Left kidney (tissue), 2 donors: ENCODE measurements around the gene SCN8A. TPM values are rescaled to one million over a fixed set of nuclear protein-coding genes. Genes with fewer than 3 reads are reported as not detected.

Experiments used
- DNase-seq: peaks from one replicate; pipeline ENCODE4 v3.0.0-alpha.2; 2013
- polyA plus RNA-seq: library from polyadenylated mRNA; unstranded; fragments of 120-200 nt; gene quantifications from one replicate; pipeline ENCODE4 v1.2.1, GENCODE V29; 2013; ENCODE audit not compliant: insufficient read length

The SCN8A gene
- polyA plus RNA-seq, 1 donor = 3.4 TPM

DNA sequence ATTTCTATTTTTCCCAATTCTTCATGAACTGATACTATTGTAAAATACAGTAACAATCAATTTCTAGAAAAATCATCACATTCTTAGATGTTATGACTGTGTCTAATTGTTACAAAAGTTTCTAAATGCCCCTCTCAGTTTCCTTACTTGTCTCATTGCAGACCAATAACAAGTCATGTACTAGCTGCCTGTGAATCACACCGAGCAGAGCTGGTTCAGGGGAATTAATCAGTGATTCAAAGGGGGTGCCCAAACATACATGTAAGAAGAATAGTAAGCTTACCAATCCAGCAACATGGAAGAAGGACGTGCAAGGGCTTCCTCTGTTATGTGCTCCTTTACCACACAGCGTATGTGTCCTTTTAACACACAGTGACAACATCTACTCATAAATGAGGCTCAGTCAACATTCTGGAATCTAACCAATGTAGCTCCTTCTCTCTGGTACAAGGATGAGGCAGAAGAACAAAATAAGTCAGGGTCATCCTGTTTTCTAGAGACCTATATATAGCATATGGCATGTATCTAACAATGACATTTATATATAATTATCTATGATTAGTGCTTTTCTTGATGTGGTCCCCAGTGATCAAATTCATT is 126.4 kb downstream of the SCN8A start:
- DNase-seq = no peak

DNA sequence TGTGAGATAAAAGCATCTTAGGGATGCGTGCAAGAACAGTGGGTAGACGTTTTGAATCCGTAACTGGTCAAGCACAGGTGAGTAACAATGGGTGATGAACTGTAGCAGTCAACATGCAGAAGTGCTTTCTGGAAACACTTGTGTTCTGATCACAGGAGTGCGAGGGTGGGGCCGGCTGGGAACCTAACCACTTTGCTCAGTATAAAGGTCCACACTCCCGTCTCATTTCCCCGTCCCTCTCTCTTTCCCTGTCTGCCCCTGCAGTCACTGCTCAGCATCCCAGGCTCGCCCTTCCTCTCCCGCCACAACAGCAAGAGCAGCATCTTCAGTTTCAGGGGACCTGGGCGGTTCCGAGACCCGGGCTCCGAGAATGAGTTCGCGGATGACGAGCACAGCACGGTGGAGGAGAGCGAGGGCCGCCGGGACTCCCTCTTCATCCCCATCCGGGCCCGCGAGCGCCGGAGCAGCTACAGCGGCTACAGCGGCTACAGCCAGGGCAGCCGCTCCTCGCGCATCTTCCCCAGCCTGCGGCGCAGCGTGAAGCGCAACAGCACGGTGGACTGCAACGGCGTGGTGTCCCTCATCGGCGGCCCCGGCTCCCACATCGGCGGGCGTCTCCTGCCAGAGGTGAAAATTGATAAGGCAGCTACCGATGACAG is 130.4 kb downstream of the SCN8A start:
- peak; percentile 42 for DNase-seq

DNA sequence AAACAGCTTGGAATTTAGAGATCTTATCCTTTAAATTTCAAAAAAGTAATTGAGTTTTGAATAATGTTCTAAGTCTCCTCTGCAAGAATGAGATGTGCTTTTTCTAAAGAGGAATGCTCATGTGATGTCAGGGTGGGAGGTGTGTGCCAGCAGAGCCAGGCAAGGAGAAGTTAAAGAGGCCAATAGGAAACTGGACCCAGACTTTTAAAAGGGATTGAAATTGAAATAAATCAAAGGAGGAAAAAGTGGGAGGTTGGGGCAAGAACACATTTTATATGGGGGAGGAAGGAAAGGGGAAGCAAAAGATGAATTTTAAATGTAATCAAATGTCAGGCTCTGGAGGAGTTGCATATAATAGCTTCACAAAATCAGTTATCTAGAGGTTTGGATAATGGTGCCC is 131.4 kb downstream of the SCN8A start:
- DNase-seq = no peak

DNA sequence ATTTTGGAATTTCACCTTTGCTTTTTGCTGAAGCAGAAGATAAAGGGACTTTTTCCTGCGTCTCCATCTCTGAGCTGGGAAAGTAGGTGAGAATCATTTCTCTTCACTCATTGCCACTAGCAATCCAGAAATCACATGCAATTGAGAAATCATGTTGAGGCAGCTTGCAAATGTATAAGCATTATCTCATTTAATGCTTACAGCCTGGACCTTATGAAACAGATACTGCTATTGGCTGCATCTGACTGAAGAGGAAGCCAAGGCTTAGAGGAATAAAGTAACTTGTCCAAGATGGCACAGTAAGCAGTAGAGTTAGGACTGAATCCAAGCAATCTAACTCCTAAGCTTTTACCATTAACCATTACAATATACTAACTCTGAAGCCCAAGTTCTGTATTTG is 135.1 kb downstream of the SCN8A start:
- no peak for DNase-seq

DNA sequence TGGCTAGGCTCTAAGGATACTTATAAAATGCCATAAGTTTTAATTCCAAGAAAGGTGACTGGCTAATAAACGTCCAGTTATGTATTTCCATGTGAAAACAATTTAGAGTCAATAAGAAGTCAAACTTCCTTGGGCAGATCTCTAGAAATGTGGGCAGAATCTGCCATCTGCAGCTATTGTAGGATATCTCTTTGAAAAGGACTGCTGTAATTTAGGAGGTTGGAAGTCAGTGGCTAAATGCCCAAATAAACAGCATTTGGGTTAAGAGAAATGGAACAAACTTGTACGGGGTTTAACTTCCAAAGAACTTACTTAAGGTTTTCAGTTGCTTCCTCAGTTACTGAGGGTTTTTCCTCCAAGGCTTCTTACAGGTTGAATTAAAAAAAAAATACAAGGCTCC is 135.9 kb downstream of the SCN8A start:
- no peak for DNase-seq

DNA sequence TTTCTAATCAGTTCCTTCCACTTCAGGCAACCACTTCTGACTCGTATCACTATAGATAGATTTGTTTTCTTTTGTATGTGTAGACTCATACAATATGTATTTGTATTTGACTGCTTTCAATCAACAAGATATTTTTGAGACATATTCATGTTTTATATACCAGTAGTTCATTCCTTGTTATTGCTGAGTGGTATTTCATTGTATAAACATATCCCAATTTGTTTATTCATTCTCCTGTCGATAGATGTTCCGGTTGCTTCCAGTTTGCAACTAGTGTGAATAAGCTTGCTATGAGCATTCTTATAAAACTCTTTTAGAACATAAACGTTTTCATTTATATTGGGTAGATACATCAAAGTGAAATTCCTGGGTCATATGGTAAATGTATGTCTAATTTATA is 138.3 kb downstream of the SCN8A start:
- DNase-seq = no peak

DNA sequence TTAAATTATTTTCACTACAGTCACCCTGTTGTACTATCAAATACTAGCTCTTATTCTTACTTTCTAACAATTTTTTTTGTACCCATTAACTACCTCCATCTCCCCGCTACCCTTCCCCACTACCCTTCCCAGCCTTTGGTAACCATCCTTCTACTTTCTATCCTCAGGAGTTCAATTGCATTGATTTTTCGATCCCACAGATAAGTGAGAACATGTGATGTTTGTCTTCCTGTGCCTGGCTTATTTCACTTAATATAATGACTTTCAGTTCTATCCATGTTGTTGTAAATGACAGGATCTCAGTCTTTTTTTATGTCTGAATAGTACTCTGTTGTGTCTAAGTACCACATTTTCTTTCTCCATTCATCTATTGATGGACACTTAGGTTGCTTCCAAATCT is 139.7 kb downstream of the SCN8A start:
- no peak for DNase-seq

DNA sequence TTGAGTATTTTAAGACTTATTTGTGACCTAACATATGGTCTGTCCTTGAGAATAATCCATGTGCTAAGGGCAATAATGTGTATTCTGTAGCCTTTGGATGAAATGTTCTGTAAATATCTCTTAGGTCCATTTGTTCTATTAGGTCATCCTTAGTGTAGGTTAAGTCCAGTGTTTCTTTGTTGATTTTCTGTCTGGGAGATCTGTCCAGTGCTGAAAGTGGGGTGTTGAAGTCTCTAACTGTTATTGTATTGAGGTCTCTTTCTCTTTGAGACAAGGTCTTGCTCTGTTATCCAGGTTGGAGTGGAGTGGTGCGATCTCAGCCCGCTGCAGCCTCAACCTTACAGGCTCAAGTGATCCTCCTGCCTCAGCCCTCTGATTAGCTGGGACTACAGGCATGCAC is 149.5 kb downstream of the SCN8A start:
- no peak for DNase-seq

DNA sequence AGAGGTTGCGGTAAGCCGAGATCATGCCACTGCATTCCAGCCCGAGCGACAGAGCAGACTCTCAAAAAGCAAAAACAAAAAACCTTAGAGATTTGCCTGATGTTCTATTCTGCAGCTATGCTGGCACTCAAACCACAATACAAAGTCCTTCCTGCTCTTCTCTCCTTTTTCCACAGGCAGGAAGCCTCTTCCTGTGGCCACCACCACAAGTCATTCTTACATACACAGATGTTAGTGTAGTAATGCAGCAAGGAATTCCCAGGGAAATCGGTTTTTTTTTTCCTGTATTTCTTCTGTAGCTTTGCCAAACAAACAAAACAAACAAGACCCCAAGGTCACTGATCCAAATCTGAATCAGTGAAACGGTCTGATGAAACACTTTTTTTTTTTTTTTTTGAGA is 153.2 kb downstream of the SCN8A start:
- no peak for DNase-seq

DNA sequence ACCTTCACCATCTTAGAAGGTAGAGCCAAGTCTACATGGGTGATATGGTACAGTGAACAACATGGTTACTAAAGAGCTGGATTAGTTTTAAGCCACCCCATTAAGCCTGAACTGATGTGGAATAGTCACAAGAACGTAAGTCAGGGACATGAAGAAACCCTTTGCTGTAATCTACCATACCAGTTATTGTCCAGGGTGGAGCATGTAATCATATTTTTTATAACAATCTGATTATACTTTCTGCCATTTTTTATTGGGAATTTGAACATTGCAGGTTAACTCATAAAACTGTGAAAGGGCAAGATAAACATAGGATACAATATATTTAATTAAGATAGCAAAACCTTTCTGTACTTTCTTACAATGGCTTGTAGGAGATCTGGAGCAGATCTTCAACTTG is 153.9 kb downstream of the SCN8A start:
- no peak for DNase-seq

DNA sequence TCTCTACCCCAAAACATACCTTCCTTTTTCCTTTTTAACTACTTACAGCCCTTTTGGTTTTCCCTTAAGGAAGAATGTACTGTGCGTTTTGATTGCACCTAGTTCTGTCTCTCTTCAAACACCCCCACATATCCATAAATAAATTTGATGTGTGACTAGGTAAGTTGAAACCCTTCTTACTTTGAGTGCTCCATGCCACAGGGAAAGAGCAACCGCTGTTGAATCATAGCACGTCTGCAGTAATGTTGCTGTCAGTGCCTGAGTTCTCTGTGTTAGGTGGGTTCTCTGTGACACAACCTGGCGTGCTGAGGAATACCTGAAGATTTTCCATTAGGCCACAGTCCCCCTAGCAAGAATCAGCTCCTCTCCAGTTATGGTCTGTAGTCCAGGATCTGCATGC is 155.4 kb downstream of the SCN8A start:
- DNase-seq = no peak

DNA sequence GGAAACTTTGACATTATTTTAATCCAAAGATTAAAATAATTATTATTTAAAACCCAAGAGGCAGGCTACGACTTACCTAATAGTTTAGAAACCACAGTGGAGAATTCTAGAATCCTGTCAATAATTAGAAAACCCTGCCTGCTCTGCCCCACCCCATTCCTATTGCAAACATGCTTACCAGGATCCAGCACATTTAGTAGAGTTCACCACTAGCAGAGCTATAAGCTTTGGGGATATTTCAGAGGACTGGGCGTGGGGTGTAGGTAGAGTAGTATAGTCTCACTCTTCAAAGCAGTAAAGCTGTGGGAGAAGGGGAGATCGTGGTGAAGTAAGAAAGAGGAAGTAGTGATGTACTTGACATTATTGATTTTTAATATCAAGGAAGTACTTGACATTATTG is 157.2 kb downstream of the SCN8A start:
- no peak for DNase-seq

DNA sequence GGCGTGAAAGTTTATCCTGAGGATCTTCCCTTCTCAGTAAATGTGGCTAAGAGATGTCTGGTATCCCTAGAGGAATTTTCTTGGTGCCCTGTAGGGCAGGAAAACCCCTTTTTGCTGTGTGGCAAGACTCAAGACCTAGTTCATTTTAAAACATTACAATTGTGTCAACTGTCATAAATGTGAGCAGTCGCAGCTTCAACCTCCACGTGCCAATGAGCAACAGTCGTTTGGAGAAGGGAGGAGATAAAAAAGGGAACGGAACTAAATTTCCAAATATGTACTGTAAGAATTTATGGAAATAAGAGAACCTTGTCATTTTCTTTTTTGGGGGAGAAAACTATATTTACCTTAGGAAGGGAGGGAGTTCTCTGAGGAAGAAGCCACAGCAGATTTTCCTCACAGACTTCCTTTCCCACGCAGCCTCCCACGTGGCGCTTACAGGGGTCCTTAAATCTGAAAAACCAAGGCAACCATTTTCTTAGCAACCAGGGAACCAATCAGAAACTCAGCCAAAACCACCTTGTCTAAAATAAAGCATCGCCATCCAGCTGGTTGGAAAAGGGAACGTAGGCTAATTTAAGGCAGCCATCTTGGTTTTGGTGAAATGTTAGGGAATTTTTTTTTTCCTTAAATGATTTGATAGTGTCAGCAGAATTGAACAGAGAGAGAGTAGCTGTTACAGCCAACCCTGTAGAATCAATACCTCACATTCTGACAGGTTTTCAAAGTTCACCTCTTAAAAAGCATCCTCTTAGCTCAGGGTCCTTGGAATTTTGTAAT is 158.4 kb downstream of the SCN8A start:
- DNase-seq = no peak

DNA sequence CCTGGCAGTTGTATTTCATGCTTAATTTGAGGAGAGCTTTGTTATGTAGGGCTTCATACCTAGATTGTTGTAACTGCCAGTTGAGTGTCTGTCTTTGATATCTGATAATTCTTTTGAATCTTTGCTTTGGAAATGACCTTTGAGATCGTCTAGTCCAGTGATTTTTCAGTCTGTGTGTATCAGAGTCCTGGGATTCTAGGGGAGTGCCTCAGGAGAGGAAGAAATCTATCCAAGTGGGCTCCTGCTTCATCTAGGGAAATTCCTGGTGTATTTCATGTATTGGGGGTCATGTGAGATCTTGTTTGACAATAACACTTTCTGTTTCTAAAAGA is 158.9 kb downstream of the SCN8A start:
- DNase-seq = no peak

DNA sequence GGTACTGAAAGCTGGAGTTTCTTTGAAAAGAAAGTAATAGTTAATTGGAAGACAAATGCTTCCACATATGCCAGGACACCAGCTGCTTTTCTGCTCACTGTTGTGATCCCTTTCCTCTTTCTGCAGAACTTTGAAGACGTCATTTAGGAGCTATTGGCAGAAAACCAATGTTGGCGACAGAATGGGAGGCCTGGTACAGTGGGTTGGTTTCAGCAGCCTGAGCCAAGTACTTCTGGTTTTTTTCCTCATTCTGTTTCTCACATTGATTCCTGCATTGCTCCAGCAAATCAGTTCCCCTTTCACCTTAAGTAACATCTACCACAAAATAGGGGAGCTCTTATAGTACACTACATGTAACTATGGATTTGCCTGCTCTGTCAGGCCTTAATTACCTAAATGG is 160.6 kb downstream of the SCN8A start:
- no peak for DNase-seq

DNA sequence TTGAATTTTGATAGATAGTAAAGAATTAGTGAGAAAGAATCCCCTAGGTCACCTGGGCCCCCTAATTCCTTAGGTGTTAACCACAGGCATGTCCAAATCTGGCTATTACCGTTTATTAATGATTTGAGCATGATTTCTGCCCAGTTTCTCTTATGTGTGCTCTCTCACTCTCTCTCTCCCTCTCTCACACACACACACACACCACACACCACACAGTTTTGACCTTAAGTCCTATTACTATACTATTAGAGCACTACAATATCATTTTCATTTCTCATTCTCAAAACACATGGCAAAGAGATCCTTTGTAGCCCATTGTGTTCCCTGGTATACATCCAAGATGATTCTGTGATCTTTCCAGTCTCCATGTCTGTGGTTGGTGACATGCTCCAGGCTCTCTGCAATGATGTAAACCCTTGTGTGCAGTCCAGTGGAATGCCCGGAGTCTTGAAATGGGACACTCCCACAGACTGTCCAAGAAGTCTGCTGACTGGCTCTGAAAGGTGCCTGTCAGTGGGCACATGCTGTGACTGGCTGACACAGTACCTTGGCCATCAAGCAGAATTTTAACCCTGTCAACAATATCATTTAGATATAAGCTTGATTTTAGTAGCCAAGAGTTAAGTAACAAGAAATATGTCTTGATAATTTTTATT is 161.3 kb downstream of the SCN8A start:
- peak; percentile 46 for DNase-seq

DNA sequence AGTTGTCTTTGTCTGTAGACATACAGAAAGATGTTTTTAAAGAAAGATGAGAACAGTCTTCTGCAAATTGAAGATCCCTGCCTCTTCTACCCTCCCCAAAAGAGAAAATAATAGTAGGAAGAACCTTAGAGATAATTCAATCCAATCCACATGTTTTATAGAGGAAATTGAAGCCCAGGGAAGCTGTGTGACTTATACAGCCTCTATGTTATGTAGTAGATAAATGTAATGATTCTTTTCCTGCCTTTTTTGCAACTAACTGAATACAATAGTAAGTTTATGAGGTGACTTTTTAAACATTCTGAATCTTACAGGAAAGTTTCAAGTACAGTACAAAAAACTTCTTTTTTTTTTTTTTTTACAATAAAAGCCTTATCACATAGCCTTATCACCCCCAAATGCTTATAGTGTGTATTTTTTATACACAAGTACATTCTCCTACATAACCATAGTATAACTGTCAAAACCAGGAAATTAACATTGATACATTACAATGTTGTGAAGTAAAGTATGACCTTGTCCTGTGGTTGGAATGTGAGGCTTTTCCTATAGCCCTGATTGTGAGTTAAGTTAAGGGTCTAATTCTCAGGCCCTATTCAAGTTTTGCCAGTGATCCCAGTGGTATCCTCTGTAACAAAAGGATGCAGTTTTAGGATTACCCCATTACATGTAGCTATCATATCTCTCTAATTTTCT is 163.1 kb downstream of the SCN8A start:
- no peak for DNase-seq

DNA sequence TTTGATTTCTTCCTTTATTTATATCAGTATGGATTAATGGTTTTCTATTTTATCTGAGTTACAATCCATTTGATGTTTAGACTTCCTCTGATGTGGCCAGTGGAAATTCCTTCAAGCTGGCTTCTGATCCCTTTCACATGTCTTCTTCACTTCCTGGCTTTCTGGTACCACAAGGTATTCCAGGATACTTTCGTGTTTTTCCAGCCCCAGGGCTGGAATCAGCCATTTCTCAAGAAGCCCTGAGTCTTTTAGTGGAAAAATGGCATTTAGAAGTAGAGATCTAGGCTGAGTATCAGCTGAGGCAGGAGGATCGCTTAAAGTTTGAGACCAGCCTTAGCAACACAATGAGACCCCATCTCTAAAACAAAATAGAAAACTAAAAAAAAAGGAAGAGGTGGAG is 164.2 kb downstream of the SCN8A start:
- no peak for DNase-seq

DNA sequence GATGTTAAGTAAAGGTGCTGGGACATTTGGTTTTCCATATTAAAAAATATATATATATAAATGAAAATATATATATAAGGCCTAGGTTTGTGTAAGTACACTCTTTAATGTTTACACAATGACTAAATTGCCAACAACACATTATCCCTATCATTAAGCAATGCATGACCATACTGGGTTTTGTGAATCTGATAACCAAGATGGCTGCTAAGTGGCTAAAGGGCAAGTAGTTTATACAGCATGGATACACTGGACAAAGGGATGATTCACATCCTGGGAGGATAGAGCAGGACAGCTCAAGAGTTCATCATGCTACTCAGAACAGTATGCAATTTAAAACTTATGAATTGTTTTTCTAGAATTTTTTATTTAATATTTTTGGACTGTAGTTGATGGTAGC is 168.1 kb downstream of the SCN8A start:
- DNase-seq = no peak

DNA sequence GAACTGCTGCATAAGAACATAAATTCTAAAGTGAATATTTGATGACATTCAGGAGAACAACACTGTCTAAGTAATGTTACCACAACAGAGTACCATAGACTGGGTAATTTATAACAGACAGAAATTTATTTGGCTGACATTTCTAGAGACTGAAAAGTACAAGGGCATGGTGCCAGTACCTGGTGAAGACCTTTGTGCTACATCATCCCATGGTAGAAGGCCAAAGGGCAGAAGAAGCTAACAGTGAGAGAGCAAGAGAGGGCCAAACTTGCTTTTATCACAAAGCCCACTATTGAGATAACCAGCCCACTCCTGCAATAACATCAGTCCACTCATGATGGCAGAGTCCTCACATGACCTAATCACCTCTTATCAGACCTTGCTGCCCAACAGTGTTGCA is 168.7 kb downstream of the SCN8A start:
- no peak for DNase-seq

DNA sequence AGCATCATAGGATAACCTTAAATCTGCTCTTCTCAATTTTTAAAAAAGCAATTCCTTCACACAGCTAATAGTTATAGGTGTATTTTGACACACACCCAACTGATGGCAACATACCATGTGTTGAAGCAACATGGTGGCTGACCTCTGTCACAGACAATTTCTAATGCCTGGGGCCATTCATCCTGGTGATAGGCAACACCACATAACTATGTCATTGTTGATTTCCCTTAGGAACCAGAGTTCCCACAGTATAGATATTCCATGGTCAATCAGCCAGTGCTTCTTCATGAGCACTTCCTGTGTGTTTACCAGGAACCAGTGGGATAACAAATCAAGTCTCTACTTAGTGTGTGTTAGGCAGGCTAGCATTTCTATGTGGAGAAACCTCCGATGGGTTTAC is 169.2 kb downstream of the SCN8A start:
- no peak for DNase-seq

DNA sequence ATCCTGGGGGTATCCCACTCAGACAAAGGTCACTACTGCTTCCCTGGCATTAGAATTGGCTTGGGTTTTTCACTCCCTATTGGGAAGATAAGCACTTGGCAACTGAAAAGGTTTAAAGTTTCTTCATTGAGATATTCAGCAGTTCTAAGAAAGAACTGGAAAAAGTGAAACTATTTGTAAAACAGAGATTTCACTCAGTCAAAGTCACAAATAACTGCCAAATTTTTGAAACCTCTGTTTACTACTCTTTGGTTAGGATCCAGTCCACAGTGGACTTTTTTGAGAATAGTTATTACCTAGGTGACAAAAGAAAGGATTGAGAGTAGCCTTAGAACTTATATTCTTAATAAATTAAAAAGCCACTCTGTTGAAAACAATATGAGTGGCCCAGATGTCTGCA is 172.7 kb downstream of the SCN8A start:
- no peak for DNase-seq
